Stomach (tissue), 4 donors: ENCODE results near the gene FARS2.

ENCODE experiments used
- CTCF ChIP-seq, 7 experiments: fragments of 450-650 bp in 4 of 7; fragments of 200-600 bp in 3 of 7; sonication (generic) in 3 of 7; IDR thresholded peaks; one replicate each; pipeline ENCODE4 v1.5.1; 2016 to 2019; ENCODE audit warnings: antibody characterized with exemption in 7 of 7, control low read depth in 2 of 7, mild to moderate bottlenecking in 1 of 7
- POLR2A ChIP-seq, 4 donors: fragments of 450-650 bp; IDR thresholded peaks; one replicate each; pipeline ENCODE4 v1.6.1; 2016; ENCODE audit warnings: antibody characterized with exemption in 4 of 4, control low read depth in 2 of 4, mild to moderate bottlenecking in 1 of 4, moderate library complexity in 1 of 4

- no peak for TF ChIP-seq CTCF (IDR thresholded peaks at IDR 0.05)
- no peak for TF ChIP-seq POLR2A (IDR thresholded peaks at IDR 0.05)
Observed at GRCh38 chr6:5357486-5357885, 96.2 kb downstream of the FARS2 start.
